ENCODE results near the gene C11orf91.

- TF ChIP-seq SUZ12 (IDR thresholded peaks at IDR 0.05; ENCODE audit: extremely low read depth, insufficient read depth, insufficient read length) (no peak), ZNF274 (IDR thresholded peaks at IDR 0.05; ENCODE audit: low read depth, low read length) (no peak), YY1 (IDR thresholded peaks at IDR 0.05; ENCODE audit: insufficient read depth, insufficient read length) (no peak)
These were observed 26.4 kb downstream of the C11orf91 start for GRCh38 chr11:33674035-33674814.
